ENCODE data around the gene ZNF454.

ZNF454 gene

GRCh38 chr5:178993236-178993765 is 52.3 kb downstream of the ZNF454 start:
- no peak for DNase-seq (ENCODE audit: low spot score)

- no peak for DNase-seq (ENCODE audit: low spot score)
Measured at GRCh38 chr5:178993955-178994579, 53.1 kb downstream of the ZNF454 start.

- DNase-seq (ENCODE audit: low spot score), result no peak
Measured at GRCh38 chr5:178994580-178995340, 53.8 kb downstream of the ZNF454 start, which contains the start of gene GRM6. GRM6 (minus strand) TSS chr5:178995320; CDS start chr5:178994944, 376 bp downstream.

- DNase-seq (ENCODE audit: low spot score), result no peak
Measured at GRCh38 chr5:178995341-178995690, 54.3 kb downstream of the ZNF454 start.

DNA sequence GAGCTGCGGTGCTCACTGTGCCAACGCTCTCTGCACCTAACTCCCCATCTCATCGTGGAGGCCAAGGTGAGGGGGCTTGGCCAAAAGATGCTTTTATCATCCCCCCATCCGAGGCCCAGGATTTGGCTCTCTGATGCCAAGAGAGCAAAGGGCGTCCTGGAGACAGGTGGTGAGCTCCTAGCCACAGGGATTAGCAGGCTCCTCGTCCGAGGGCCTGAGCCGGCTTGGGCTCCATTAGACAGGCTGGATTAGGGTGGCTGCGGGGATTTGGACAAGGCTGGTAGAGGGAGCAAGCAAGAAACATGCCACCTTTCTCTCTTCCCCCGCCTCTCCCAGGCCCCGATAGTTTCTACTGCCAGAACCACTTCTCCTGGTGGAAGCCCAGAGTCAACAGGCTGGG is 55.2 kb downstream of the ZNF454 start:
- DNase-seq (ENCODE audit: low spot score), result no peak

- no peak for DNase-seq (ENCODE audit: low spot score)
Measured at GRCh38 chr5:178997191-178997590, 56.2 kb downstream of the ZNF454 start.

DNA sequence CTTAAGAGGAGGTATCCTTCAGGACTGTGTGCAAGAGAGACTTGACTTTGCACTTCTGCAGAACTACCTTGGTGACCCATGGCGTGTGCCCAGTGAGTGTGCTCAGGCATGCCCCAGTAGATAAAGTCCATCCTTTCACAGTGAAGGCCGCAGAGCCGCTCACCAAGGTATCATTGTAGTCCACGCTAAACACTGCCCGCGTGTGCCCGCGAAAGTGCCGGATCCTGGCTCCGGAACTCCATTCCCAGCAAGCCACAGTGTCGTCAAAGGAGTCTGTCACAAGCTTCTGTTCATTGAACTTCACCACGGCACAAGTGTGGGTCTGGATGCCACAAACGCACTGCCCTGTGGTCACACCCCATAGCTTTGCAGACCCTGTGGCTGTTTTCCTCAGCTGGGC is 57.4 kb downstream of the ZNF454 start:
- DNase-seq (ENCODE audit: low spot score), result no peak

GRCh38 chr5:179006564-179006963 is 65.6 kb downstream of the ZNF454 start:
- DNase-seq (ENCODE audit: low spot score), result no peak

GRCh38 chr5:179008667-179009066 is 67.7 kb downstream of the ZNF454 start:
- DNase-seq (ENCODE audit: low spot score), result no peak
